Loucy (cell line): ENCODE results near the gene AK4.

Experiments
- CTCF ChIP-seq: fragments of 200-600 bp; sonication (generic); conservative IDR thresholded peaks from 2 replicates; pipeline ENCODE4 v1.5.1; 2014; ENCODE audit warnings: mild to moderate bottlenecking, antibody characterized with exemption, low read length
- EZH2phosphoT487 ChIP-seq: fragments of 200-600 bp; IDR thresholded peaks from 2 replicates; pipeline ENCODE4 v1.6.1; 2018; ENCODE audit warnings: antibody characterized with exemption, mild to moderate bottlenecking, moderate library complexity, borderline replicate concordance

- TF ChIP-seq CTCF (no peak), EZH2phosphoT487 (no peak)
Observed at GRCh38 chr1:65243491-65243890, 95.5 kb downstream of the AK4 start.
